WERI-Rb-1 (cell line): ENCODE data around the gene TMEM11.

Source experiments
- DNase-seq: peaks from one replicate; pipeline ENCODE4 v3.0.0-alpha.2; 2020
- H3K27ac ChIP-seq: fragments of 250-450 bp; sonication (Bioruptor Pico); 2 replicates; pipeline ENCODE4 v1.5.1; 2020; ENCODE audit warnings: mild to moderate bottlenecking, moderate library complexity
- H3K27me3 ChIP-seq: fragments of 250-450 bp; sonication (Bioruptor Pico); 2 replicates; pipeline ENCODE4 v1.5.1; 2021; ENCODE audit warnings: mild to moderate bottlenecking, low read depth, moderate library complexity; ENCODE audit not compliant: insufficient read depth, severe bottlenecking
- H3K36me3 ChIP-seq: fragments of 250-450 bp; sonication (Bioruptor Pico); 2 replicates; pipeline ENCODE4 v1.5.1; 2020; ENCODE audit warnings: mild to moderate bottlenecking, moderate library complexity
- H3K4me3 ChIP-seq: 2 replicates; pipeline ENCODE4 v1.5.1; 2011; ENCODE audit warnings: low read depth, mild to moderate bottlenecking, control low read depth, low read length
- H3K9me3 ChIP-seq: fragments of 250-450 bp; sonication (Bioruptor Pico); 2 replicates; pipeline ENCODE4 v1.5.1; 2021; ENCODE audit warnings: mild to moderate bottlenecking, moderate library complexity; ENCODE audit not compliant: severe bottlenecking
- TF ChIP-seq, protein P1 (sequence below): IDR thresholded peaks from 2 replicates; pipeline ENCODE4 v1.5.1; 2011; ENCODE audit warnings: low read depth, mild to moderate bottlenecking, control low read depth, inconsistent platforms, low read length

TMEM11 gene

DNA sequence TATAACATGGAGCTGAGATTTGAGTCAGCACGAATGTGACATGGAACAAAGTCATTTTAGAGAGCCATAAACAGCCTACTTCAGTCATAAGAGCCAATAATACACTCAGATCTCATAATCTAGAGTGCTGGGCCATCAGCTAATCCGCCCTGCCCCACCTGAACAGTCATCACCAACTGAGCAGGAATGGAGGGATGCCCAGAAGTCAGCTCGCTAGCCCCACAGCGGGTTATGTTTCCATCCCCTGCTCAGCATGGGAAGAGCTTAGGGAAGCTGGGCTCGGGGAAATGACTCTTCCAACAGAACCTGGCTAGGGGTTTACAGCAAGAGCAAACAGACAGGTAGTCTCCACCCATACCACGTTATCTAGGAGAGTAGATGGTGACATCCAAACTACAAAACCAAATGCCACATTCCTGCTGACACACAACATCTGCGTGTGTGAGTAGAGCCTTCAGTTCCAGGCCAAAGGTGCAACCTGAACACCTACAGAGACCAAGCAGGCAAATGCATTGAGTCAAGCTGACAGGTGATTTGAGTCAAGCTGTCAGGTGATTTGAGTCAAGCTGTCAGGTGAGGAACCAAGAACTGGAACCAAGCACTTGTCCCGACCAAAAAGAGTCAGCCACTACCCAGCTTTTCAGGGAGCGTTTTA lies 2.0 kb downstream of the TMEM11 start:
- no peak overlapping the region for H3K4me3 ChIP-seq
- DNase-seq = peak; percentile 27
- no peaks in the 10 kb centered on the region for H3K9me3 ChIP-seq
- no peaks in the 10 kb centered on the region for H3K27me3 ChIP-seq
- TF ChIP-seq, protein P1, sequence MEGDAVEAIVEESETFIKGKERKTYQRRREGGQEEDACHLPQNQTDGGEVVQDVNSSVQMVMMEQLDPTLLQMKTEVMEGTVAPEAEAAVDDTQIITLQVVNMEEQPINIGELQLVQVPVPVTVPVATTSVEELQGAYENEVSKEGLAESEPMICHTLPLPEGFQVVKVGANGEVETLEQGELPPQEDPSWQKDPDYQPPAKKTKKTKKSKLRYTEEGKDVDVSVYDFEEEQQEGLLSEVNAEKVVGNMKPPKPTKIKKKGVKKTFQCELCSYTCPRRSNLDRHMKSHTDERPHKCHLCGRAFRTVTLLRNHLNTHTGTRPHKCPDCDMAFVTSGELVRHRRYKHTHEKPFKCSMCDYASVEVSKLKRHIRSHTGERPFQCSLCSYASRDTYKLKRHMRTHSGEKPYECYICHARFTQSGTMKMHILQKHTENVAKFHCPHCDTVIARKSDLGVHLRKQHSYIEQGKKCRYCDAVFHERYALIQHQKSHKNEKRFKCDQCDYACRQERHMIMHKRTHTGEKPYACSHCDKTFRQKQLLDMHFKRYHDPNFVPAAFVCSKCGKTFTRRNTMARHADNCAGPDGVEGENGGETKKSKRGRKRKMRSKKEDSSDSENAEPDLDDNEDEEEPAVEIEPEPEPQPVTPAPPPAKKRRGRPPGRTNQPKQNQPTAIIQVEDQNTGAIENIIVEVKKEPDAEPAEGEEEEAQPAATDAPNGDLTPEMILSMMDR = no peak
- peaks cover 45% of the 10 kb centered on the region for H3K36me3 ChIP-seq
- no peak overlapping the region; the same call in 1 of the 2 replicates for H3K27ac ChIP-seq

GRCh38 chr17:21210411-21211076 lies 3.4 kb downstream of the TMEM11 start:
- Histone ChIP-seq H3K36me3 (peaks cover 50% of the 10 kb centered on the region), H3K9me3 (no peaks in the 10 kb centered on the region), H3K4me3 (no peak overlapping the region), H3K27ac (peak overlapping the region; percentile 47), H3K27me3 (no peaks in the 10 kb centered on the region)
- peak; percentile 91 for DNase-seq
- TF ChIP-seq, protein P1 = no peak

DNA sequence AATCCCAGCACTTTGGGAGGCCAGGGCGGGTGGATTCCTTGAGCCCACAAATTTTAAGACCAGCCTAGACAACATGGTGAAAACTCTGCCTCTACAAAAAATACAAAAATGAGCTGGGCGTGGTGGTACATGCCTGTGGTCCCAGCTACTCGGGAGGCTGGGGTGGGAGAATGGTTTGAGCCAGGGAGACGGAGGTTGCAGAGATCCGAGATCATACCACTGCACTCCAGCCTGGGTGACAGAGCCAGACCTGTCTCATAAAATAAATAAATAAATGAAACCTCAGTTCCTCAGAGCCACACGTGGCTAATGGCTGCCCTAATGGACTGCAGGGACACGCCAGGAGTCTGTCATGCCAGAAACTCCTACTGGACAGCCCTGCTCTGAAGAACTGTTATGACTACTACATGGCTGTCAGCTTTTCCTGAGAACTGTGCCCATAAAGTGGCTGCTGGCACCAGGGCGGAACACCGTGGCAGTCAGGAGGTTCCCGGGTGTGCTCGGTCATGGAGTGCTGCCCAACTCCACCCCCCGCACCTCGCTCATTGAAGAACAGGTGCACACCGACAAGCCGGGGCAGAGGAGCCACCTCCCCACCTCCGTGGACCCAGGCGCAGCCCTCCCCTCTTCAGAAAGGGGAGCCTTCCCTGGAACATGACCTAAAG lies 4.3 kb downstream of the TMEM11 start:
- no peaks in the 10 kb centered on the region for H3K9me3 ChIP-seq
- H3K27ac ChIP-seq = peak overlapping the region; percentile 47
- TF ChIP-seq, protein P1 = no peak
- peaks cover 50% of the 10 kb centered on the region for H3K36me3 ChIP-seq
- DNase-seq = no peak
- H3K4me3 ChIP-seq = no peak overlapping the region
- H3K27me3 ChIP-seq = no peaks in the 10 kb centered on the region

DNA sequence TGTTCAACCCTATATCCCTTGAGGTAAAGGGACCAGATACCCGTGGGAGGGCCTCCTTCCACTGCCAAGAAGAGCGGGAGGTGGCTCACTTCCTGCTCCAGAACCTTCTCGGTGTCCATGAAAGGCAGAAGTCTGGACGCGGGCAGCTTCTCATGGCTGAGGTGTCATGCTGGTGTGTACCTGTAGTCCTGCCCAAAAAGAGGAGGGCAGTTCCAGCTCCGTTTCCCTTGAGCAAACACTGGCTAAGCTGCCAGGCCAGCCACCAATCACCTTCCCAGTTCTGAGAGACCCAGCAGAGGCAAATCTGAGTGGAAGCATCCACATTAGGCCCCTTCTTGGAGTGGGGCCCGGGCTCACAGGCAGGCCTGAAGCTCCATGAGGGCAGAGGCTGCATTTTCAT lies 5.6 kb downstream of the TMEM11 start:
- TF ChIP-seq, protein P1 = no peak
- Histone ChIP-seq H3K27me3 (no peaks in the 10 kb centered on the region), H3K27ac (no peak overlapping the region), H3K36me3 (peaks cover 46% of the 10 kb centered on the region), H3K9me3 (no peaks in the 10 kb centered on the region), H3K4me3 (no peak overlapping the region)
- no peak for DNase-seq

- TF ChIP-seq, protein P1 = no peak
These were observed 9.0 kb downstream of the TMEM11 start for GRCh38 chr17:21204935-21205334.

More at GRCh38 chr17:21204935-21205334, 9.0 kb downstream of the TMEM11 start:
- Histone ChIP-seq H3K27me3 (no peaks in the 10 kb centered on the region), H3K27ac (no peak overlapping the region), H3K4me3 (no peak overlapping the region), H3K36me3 (peaks cover 45% of the 10 kb centered on the region), H3K9me3 (no peaks in the 10 kb centered on the region)
- DNase-seq = no peak
